H1 (cell line): ENCODE data around the gene SMAD6. TPM values are rescaled to one million over a fixed set of nuclear protein-coding genes. Genes with fewer than 3 reads are reported as not detected.
"Not testable (repeated sequence)": the region's sequence is repeated elsewhere in the genome, so short reads cannot be mapped to it uniquely, and the experiment has no call there.

Experiments used
- CTCF ChIA-PET: fragments of 300-600 bp; sonication (Branson Sonifier 250); formaldehyde crosslinking; loops from one replicate; lab custom pipeline; 2021; ENCODE audit not compliant: partially characterized antibody; lab: Charles Lee
- POLR2A ChIA-PET: fragments of 300-600 bp; sonication (Branson Sonifier 250); formaldehyde crosslinking; loops from one replicate; lab custom pipeline; 2021; ENCODE audit warnings: inconsistent platforms; ENCODE audit not compliant: partially characterized antibody; lab: Charles Lee
- DNase-seq, 2 experiments: peaks; one replicate each; pipeline versions ENCODE4 v3.0.0 to v3.0.0-alpha.2; 2010 to 2022; ENCODE audit warnings: low spot score in 2 of 2, low read depth in 1 of 2, mixed read lengths in 1 of 2
- FAIRE-seq: peaks from 2 replicates; lab custom pipeline; 2011; peaks lifted over from hg19 to GRCh38; lab: Jason Lieb, UNC
- H2AFZ ChIP-seq: 2 replicates; pipeline ENCODE4 v1.8.1; 2012; ENCODE audit warnings: low read length, inconsistent platforms
- H2AK5ac ChIP-seq: 2 replicates; pipeline ENCODE4 v1.6.1; 2013; ENCODE audit warnings: low read depth, low read length
- H2BK120ac ChIP-seq: replicated peaks from 2 replicates; pipeline ENCODE3; 2013; ENCODE audit warnings: low read depth, low read length, inconsistent platforms
- H2BK12ac ChIP-seq: 2 replicates; pipeline ENCODE4 v1.6.1; 2013; ENCODE audit warnings: low read depth, low read length
- H2BK15ac ChIP-seq: 2 replicates; pipeline ENCODE4 v1.6.1; 2013; ENCODE audit warnings: low read length
- H2BK20ac ChIP-seq: 2 replicates; pipeline ENCODE4 v1.6.1; 2013; ENCODE audit warnings: low read length
- H2BK5ac ChIP-seq: 2 replicates; pipeline ENCODE4 v1.6.1; 2013; ENCODE audit warnings: low read depth, low read length
- H3K14ac ChIP-seq: 2 replicates; pipeline ENCODE4 v1.6.1; 2013; ENCODE audit warnings: inconsistent platforms; ENCODE audit not compliant: insufficient read length
- H3K18ac ChIP-seq: 2 replicates; pipeline ENCODE4 v1.6.1; 2013; ENCODE audit warnings: low read length; ENCODE audit errors: extremely low read depth
- H3K23ac ChIP-seq: 2 replicates; pipeline ENCODE4 v1.6.1; 2013; ENCODE audit warnings: inconsistent platforms; ENCODE audit not compliant: insufficient read length
- H3K23me2 ChIP-seq: 2 replicates; pipeline ENCODE4 v1.6.1; 2013; ENCODE audit warnings: low read depth, low read length
- H3K27ac ChIP-seq: 2 replicates; pipeline ENCODE4 v1.6.1; 2011; ENCODE audit warnings: low read depth, low read length, inconsistent platforms
- H3K27me3 ChIP-seq, 4 experiments: replicated peaks in 1 of 4; 1 replicate in 1 of 4; 2 replicates in 3 of 4; pipeline versions ENCODE4 v1.6.1 to v1.8.1; 2011 to 2013; ENCODE audit warnings: low read length in 3 of 4, mild to moderate bottlenecking in 3 of 4, inconsistent platforms in 2 of 4, mixed read lengths in 2 of 4, moderate library complexity in 1 of 4; ENCODE audit not compliant: control insufficient read depth in 3 of 4, insufficient read depth in 3 of 4; ENCODE audit errors: extremely low read depth in 1 of 4
- H3K36me3 ChIP-seq, 4 experiments: 2 replicates each; pipeline versions ENCODE4 v1.6.1 to v1.8.1; 2011 to 2013; ENCODE audit warnings: mild to moderate bottlenecking in 4 of 4, low read length in 3 of 4, moderate library complexity in 2 of 4, control low read depth in 1 of 4, inconsistent platforms in 1 of 4; ENCODE audit not compliant: insufficient read depth in 4 of 4, control insufficient read depth in 2 of 4
- H3K4ac ChIP-seq: replicated peaks from 2 replicates; pipeline ENCODE3; 2013; ENCODE audit warnings: low read length, low read depth, mixed read lengths, inconsistent platforms; ENCODE audit not compliant: insufficient read length
- H3K4me1 ChIP-seq, 4 experiments: replicated peaks in 1 of 4; 1 replicate in 1 of 4; 2 replicates in 3 of 4; pipeline versions ENCODE4 v1.6.1 to v1.8.1; 2011 to 2013; ENCODE audit warnings: low read length in 3 of 4, inconsistent platforms in 2 of 4, mixed read lengths in 1 of 4; ENCODE audit not compliant: insufficient read depth in 4 of 4, control insufficient read depth in 3 of 4
- H3K4me2 ChIP-seq, 2 experiments: 2 replicates each; pipeline versions ENCODE4 v1.6.1 to v1.8.1; 2011 to 2013; ENCODE audit warnings: low read depth in 2 of 2, low read length in 2 of 2, control low read depth in 1 of 2, inconsistent platforms in 1 of 2, mild to moderate bottlenecking in 1 of 2; ENCODE audit not compliant: insufficient read depth in 1 of 2
- H3K4me3 ChIP-seq, 4 experiments: fragments of 200-600, 300-600 bp in 1 of 4; sonication (generic), shearing (Covaris generic), sonication (Bioruptor Twin) in 1 of 4; 2 replicates each; pipeline versions ENCODE4 v1.5.1 to v1.8.1; 2011 to 2016; ENCODE audit warnings: low read length in 4 of 4, low read depth in 3 of 4, control low read depth in 2 of 4, inconsistent platforms in 2 of 4, mild to moderate bottlenecking in 2 of 4, mixed read lengths in 1 of 4, moderate library complexity in 1 of 4; ENCODE audit not compliant: insufficient read depth in 2 of 4; ENCODE audit errors: extremely low read depth in 1 of 4
- H3K56ac ChIP-seq: replicated peaks from 2 replicates; pipeline ENCODE3; 2013; ENCODE audit warnings: low read depth, mild to moderate bottlenecking, mixed read lengths, low read length, inconsistent platforms; ENCODE audit not compliant: insufficient read length
- H3K79me1 ChIP-seq: 2 replicates; pipeline ENCODE4 v1.6.1; 2013; ENCODE audit warnings: low read depth, low read length, control low read depth
- H3K79me2 ChIP-seq, 2 experiments: 2 replicates each; pipeline versions ENCODE4 v1.6.1 to v1.8.1; 2012 to 2013; ENCODE audit warnings: low read length in 2 of 2, mild to moderate bottlenecking in 2 of 2, inconsistent platforms in 1 of 2; ENCODE audit not compliant: insufficient read depth in 2 of 2, control insufficient read depth in 1 of 2
- H3K9ac ChIP-seq, 4 experiments: replicated peaks in 1 of 4; 1 replicate in 1 of 4; 2 replicates in 3 of 4; pipeline versions ENCODE4 v1.6.1 to v1.8.1; 2011 to 2013; ENCODE audit warnings: low read depth in 3 of 4, low read length in 3 of 4, control low read depth in 2 of 4, mild to moderate bottlenecking in 2 of 4, moderate library complexity in 2 of 4, inconsistent platforms in 1 of 4; ENCODE audit errors: extremely low read depth in 1 of 4
- H3K9me3 ChIP-seq, 2 experiments: 2 replicates each; pipeline versions ENCODE4 v1.6.1 to v1.8.1; 2012 to 2013; ENCODE audit warnings: mild to moderate bottlenecking in 2 of 2, moderate library complexity in 2 of 2, control low read depth in 1 of 2, inconsistent platforms in 1 of 2, low read depth in 1 of 2, low read length in 1 of 2, mixed read lengths in 1 of 2; ENCODE audit not compliant: insufficient read depth in 2 of 2
- H4K20me1 ChIP-seq, 2 experiments: replicated peaks in 1 of 2; 2 replicates each; pipeline versions ENCODE3 to v1.8.1; 2011 to 2013; ENCODE audit warnings: inconsistent platforms in 2 of 2, low read length in 2 of 2, mild to moderate bottlenecking in 1 of 2; ENCODE audit not compliant: insufficient read depth in 2 of 2, control insufficient read depth in 1 of 2
- H4K5ac ChIP-seq: 2 replicates; pipeline ENCODE4 v1.6.1; 2013; ENCODE audit warnings: low read length, low read depth, mixed read lengths, inconsistent platforms; ENCODE audit not compliant: insufficient read length
- H4K8ac ChIP-seq: 2 replicates; pipeline ENCODE4 v1.8.0; 2013; ENCODE audit warnings: mild to moderate bottlenecking, moderate library complexity, low read length, inconsistent platforms; ENCODE audit not compliant: insufficient read depth; ENCODE audit errors: extremely low read depth
- H4K91ac ChIP-seq: replicated peaks from 2 replicates; pipeline ENCODE3; 2013; ENCODE audit warnings: low read length, mixed read lengths, inconsistent platforms; ENCODE audit not compliant: insufficient read length
- whole genome bisulfite sequencing, 2 experiments: shearing (Covaris generic) in 1 of 2; methylation state at CpG; one replicate each; pipeline versions ENCODE4 v1.1.6 to v1.1.7; 2013 to 2015; ENCODE audit warnings: low lambda C conversion rate in 2 of 2, mixed read lengths in 2 of 2, inconsistent platforms in 1 of 2, low coverage in 1 of 2, missing lambda C conversion rate in 1 of 2; ENCODE audit not compliant: insufficient replicate concordance in 2 of 2, insufficient coverage in 1 of 2, insufficient read length in 1 of 2; ENCODE audit errors: extremely low coverage in 1 of 2, missing lambda C conversion rate in 1 of 2; 5-methylcytosine and 5-hydroxymethylcytosine counted together
- polyA plus RNA-seq, 7 experiments: library from polyadenylated mRNA; depleted of rRNA in 3 of 7; stranded (reverse) in 5 of 7; unstranded in 2 of 7; fragments of >200 nt in 5 of 7; fragments of 200-250 nt in 2 of 7; gene quantifications; 1 replicate in 5 of 7; 2 replicates in 1 of 7; 4 replicates in 1 of 7; pipeline versions ENCODE4 v1.2.1 to v1.2.3, GENCODE V29; 2011 to 2013; ENCODE audit warnings: missing spikeins in 2 of 7, mixed read lengths in 2 of 7
- total RNA-seq: library from RNA; stranded (reverse); fragmentation: NEBNext Ultra II Directional; extraction: Animal tissue kit (Norgen Biotek cat#: 25700); gene quantifications from 2 replicates; pipeline ENCODE4 v1.2.1, GENCODE V29; 2021

The SMAD6 gene
- total and polyA plus RNA-seq, 2 of the 8 experiments (the other 6 are each of a cell fraction or from before 2014, with no cell fraction given) = 1.8 to 7.0 TPM

DNA sequence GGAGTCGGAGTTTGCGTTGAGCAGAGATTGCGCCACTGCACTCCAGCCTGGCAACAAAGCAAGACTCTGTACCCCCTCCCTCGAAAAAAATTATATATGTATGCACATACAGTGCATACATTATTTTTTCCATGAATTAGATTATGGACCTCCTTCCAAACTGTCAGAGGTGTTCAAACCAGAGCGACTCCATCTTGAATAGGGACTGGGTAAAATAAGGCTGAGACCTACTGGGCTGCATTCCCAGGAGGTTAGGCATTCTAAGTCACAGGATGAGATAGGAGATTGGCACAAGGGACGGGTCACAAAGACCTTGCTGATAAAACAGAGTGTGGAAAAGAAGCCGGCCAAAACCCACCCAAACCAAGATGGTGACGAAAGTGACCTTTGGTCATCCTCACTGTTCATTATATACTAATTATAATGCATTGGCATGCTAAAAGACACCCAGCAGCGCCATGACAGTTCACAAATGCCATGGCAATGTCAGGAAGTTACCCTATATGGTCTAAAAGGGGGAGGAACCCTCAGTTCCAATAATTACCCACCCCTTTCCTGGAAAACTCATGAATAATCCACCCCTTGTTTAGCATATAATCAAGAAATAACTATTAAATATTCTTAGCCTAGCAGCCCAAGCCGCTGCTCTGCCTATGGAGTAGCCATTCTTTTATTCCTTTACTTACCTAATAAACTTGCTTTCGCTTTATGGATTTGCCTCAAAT, 126.9 kb downstream of the SMAD6 start:
- H3K4me2 ChIP-seq, H3K79me2 ChIP-seq, H2BK20ac ChIP-seq, H3K4me3 ChIP-seq, H4K91ac ChIP-seq, DNase-seq, H3K56ac ChIP-seq, POLR2A ChIA-PET, H3K14ac ChIP-seq, H4K8ac ChIP-seq, H2BK5ac ChIP-seq, H3K18ac ChIP-seq, H2BK120ac ChIP-seq, H4K20me1 ChIP-seq, H4K5ac ChIP-seq, H3K4ac ChIP-seq, H3K9ac ChIP-seq, H3K79me1 ChIP-seq, H3K9me3 ChIP-seq, H2BK12ac ChIP-seq, H3K27me3 ChIP-seq, H2AFZ ChIP-seq, H3K23me2 ChIP-seq, H3K23ac ChIP-seq, H2AK5ac ChIP-seq, H2BK15ac ChIP-seq, H3K27ac ChIP-seq, H3K36me3 ChIP-seq, FAIRE-seq: not testable (repeated sequence)
- peaks cover 0 to 18% (median 7%) of the 10 kb centered on the region in 4 experiments; a peak in 6 of 7 replicates for H3K4me1 ChIP-seq
- WGBS, 2 experiments = 89% methylated on average over 11 of the region's 11 CpGs; no CpG with 5 or more reads in 1 of the 2 experiments
- CTCF ChIA-PET = interaction anchor here (4.5 to 5.1 kb wide), 2 partner anchors 8 to 23 kb away, joined by 35 to 42 read pairs; no protein-coding TSS in a partner anchor
